ENCODE data around the gene LMBR1. TPM values are rescaled to one million over a fixed set of nuclear protein-coding genes. Genes with fewer than 3 reads are reported as not detected.

The LMBR1 gene
- total and polyA plus RNA-seq, 2 of the 13 experiments (the other 11 are each of a cell fraction or from before 2014, with no cell fraction given) = 20.9 to 39.6 TPM

DNA sequence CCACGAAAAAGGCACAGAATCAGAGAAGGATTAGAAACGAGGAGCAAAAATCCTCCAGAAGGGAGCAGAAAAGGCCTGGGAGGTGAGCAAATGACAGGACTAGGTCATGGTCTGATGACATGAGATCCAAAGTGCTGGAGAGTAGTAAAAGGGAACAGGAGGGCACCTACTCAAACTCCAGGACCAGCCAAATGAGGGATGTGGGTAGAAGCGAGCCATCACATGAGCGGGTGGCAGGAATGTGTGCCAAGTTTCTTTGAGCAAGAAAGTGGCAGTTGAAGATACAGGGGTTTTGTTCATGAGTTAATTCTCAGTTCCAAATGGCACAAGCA, 139.8 kb downstream of the LMBR1 start (continued):
- TF ChIP-seq TFDP1 (CRISPR knock-in tag; IDR thresholded peaks at IDR 0.05; ENCODE audit: borderline replicate concordance) = no peak
- no peak for TF ChIP-seq ZNF558 (CRISPR knock-in tag; IDR thresholded peaks at IDR 0.05; ENCODE audit: borderline replicate concordance)
- no peak for TF ChIP-seq MIER3 (CRISPR knock-in tag; IDR thresholded peaks at IDR 0.05; ENCODE audit: borderline replicate concordance)

GRCh38 chr7:156752367-156753228, 140.4 kb downstream of the LMBR1 start:
- 92% methylated on average over 7 of the region's 7 CpGs for WGBS (ENCODE audit: low lambda C conversion rate)
- CTCF ChIA-PET (ENCODE audit: low intra/inter-chr PET ratio, low total read pairs) = no interaction called here
- peak; percentile 49; the same call in 2 of the 3 replicates for ATAC-seq

More at GRCh38 chr7:156752367-156753228, 140.4 kb downstream of the LMBR1 start:
- no peak overlapping the region for H3K4me3 ChIP-seq (replicated peaks in 1 of 3; ENCODE audit: insufficient read depth in 1 of 3, low read depth in 2 of 3, low read length in 3 of 3)
- H3K4me1 ChIP-seq (ENCODE audit: insufficient read depth, low read length) = peaks cover 32% of the 10 kb centered on the region
- H3K27me3 ChIP-seq (ENCODE audit: control insufficient read depth in 1 of 2, insufficient read depth in 2 of 2, low read length in 2 of 2) = no peaks in the 10 kb centered on the region
- POLR2A ChIA-PET = no interaction called here
- no peaks in the 10 kb centered on the region for H3K9me3 ChIP-seq (ENCODE audit: low read length)
- H4K20me1 ChIP-seq (ENCODE audit: insufficient read depth, low read length) = peaks cover 6% of the 10 kb centered on the region; the same call in 1 of the 2 replicates
- intact Hi-C loops (cut with micrococcal nuclease; ENCODE audit: unreplicated experiment) (no loop called here), in situ Hi-C loops (cut with HindIII; ENCODE audit: extremely low pct_ligation_motif_present, low pct_unique_long_range_greater_than_20kb) (no loop called here)
- peak; percentile 7 for DNase-seq (ENCODE audit: low spot score)
- no peak overlapping the region for H2AFZ ChIP-seq (ENCODE audit: low read length)
- no peak for FAIRE-seq
- no TSS peak for BruUV-seq (replicated peaks)
- peaks cover 2 to 5% of the 10 kb centered on the region in 2 experiments; a peak in 1 of 5 replicates for H3K36me3 ChIP-seq (replicated peaks in 1 of 2; ENCODE audit: control insufficient read depth in 1 of 2, insufficient read depth in 2 of 2, low read length in 2 of 2)
- TF ChIP-seq ZNF292 (CRISPR knock-in tag; IDR thresholded peaks at IDR 0.05; ENCODE audit: borderline replicate concordance, low read depth) = peak; percentile 36; the same call in 1 of the 2 replicates
- no peak for TF ChIP-seq ZNF276 (CRISPR knock-in tag; IDR thresholded peaks at IDR 0.05; ENCODE audit: low read depth)
- peak; percentile 63 for TF ChIP-seq SIX4 (CRISPR knock-in tag; IDR thresholded peaks at IDR 0.05)
- no peak for TF ChIP-seq CHD2 (IDR thresholded peaks at IDR 0.05; ENCODE audit: low read depth, low read length)
- H3K27ac ChIP-seq (ENCODE audit: extremely low read length, insufficient read depth, low read length) = no peak overlapping the region
- H3K9ac ChIP-seq (ENCODE audit: insufficient read depth, low read depth, low read length) = no peak overlapping the region
- no peak overlapping the region for H3K4me2 ChIP-seq (ENCODE audit: low read depth, low read length)
- H3K79me2 ChIP-seq (ENCODE audit: insufficient read depth, low read length) = no peaks in the 10 kb centered on the region

Data from HepG2 (cell line).